Activated CD4-positive, alpha-beta T cell treated with anti-CD3 and anti-CD28 coated beads, Interleukin-2, Interleukin-4, amounts not matched to agents 100 ng/mL and 50 ng/mL, durations not matched to agents 16 hours and 8 hours (primary cell): ENCODE results near the gene POU6F2.

Source experiments
- DNase-seq: peaks from one replicate; pipeline ENCODE4 v3.0.0-alpha.2; 2020; ENCODE audit warnings: low spot score

The POU6F2 gene

GRCh38 chr7:39069896-39070881, 92.5 kb downstream of the POU6F2 start:
- no peak for DNase-seq

DNA sequence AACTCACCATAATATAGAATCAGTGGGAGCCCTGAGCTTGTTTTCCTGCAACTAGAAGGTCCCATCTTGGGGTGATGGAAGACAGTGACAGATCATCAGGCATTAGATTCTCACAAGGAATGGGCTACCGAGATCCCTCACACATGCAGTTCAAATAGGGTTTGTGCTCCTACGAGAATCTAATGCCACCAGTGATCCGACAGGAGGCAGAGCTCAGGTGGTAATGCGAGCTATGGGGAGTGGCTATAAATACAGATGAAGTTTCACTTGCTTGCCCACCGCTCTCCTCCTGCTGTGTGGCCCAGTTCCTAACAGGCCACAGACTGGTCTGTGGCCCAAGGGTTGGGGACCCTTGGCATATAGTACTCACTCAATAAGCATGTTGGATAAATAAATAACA, 93.4 kb downstream of the POU6F2 start:
- no peak for DNase-seq

GRCh38 chr7:39073432-39073831, 95.7 kb downstream of the POU6F2 start:
- no peak for DNase-seq

GRCh38 chr7:39075210-39075609, 97.5 kb downstream of the POU6F2 start:
- no peak for DNase-seq

DNA sequence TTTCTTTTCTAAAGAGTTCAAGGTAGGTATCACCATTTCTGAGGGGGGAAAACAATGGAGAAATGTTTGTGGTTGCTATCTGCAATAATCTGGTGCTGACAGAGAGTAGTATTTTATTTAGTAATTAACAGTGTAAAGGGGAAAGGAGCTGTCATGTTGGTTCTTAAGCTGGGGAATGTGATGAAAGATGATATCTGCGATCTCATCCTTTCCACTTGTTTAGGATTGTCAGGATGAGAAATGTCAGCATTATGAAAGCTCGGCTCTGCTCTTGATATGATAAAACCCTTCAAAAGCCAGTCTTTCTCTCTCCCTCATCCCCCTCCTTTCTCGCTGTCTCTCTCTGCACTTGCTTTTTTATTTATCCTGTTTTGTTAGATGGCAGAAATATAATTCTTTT, 106.1 kb downstream of the POU6F2 start:
- no peak for DNase-seq

- no peak for DNase-seq
Observed at GRCh38 chr7:39084349-39084748, 106.6 kb downstream of the POU6F2 start.

DNA sequence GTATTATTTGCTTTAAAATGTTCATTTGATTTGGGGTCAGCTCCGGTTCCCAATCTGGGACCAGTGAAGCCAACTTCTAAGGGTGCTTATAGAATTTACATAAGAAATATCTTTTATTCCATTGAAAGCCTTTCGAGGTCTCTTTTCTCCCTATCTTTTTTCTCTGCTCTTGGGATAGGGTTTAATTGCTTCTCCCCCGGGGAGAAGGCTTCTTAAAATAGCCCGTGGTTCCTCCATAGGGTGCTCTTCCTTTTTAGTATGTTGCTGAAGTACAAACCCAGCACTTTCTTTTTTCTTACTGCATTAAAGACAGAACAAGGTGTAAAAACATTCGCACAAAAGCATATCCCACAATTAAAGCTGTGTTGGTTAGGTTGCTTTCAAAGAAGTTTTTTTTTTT, 107.5 kb downstream of the POU6F2 start:
- DNase-seq, result no peak

GRCh38 chr7:39085590-39086049, 107.9 kb downstream of the POU6F2 start:
- no peak for DNase-seq

- no peak for DNase-seq
Observed at GRCh38 chr7:39086638-39087360, 109.1 kb downstream of the POU6F2 start.

DNA sequence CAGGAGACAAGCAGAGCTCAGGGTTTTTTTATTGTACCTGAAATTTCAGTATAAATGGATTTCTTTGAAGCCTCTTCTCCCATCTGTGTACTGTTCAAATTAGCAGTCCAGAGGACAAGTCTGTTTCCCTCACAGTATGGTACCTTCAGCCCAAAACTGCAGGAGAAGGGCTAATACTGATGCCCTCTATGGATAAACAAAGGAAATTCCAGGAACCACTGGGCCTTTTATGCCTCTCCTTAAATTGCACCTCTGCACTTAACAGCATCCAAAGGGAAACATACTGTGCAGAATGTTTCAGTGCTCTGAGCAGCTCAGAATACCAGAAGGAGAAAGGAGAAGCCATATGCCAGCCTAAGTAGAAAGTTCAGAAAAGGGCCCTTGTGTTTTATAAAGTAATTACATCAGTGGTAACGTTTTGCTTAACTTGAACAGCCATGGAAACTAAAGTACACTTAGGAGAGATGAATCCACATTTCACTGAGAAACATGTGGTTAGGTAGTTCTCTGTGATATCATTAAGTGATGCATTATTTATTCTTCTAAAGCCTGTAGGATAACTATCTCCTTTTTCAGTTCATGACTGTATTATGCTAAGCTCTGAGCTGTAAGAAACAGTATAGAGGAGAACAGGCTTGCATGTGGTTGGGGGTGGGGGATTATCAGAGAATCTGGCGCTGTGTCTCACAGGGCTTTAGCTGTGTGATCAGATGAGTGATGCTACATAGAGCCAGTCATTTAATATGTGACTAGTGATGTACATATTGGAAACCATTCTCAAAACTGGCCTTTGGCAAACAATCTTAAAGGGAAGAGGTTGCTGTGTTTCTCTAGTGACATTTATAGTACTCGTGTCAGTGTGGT, 111.3 kb downstream of the POU6F2 start:
- no peak for DNase-seq

DNA sequence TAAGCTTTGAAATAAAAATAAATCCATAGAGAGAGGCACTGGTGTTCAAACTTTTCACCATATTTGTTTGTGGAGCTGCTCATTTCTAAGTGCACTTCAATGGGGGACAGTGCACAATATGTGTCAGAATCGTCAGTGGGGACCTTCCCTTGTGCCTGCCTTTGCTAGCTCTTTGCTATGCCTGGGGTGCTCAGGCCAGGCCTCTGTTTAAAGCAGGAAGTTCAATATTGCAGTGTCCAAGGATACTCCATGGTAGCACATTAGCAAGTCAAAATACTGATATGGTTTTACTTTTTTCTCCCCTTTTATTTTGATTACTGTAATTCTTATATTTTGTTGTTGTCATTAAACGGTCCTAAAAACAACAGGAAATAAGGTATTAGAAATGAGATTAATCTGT, 113.4 kb downstream of the POU6F2 start:
- DNase-seq, result no peak

GRCh38 chr7:39091774-39092173, 114.1 kb downstream of the POU6F2 start:
- no peak for DNase-seq

- DNase-seq, result no peak
Observed at GRCh38 chr7:39094731-39095130, 117.0 kb downstream of the POU6F2 start.

DNA sequence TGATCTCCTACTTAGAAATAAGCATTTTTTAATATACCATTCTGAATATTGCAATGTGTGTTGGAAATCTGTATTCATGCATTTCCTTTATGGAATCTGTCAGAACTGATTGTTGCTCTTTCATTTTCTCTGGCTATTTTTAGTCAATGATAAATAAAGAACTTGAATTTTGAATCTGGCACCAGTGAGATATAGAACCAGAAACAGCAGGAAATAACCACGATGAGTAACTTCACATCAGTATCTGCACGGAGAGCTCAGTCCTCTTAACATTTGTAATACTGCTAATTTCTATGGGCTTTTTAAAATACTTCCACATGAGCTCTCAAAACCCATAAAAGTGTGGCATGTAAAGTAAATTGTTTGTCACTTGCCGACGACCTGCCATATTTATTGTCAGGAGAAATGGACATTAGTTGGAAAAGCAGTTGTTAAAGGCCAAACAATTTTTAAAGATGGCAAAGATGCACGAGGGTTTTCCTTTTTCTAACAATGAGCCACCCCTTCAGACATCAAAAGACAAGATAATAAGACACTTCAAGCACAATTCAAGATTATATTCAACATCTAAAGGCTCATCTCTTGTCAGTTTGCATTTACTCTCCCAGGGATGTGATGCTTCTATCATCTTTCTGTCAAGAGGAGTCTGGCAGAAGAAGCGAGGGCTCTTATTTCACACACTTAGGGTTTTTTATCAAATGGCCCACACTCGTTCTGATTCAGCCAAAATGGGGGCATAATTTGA, 118.3 kb downstream of the POU6F2 start:
- no peak for DNase-seq

- DNase-seq, result no peak
Observed at GRCh38 chr7:39098506-39098905, 120.8 kb downstream of the POU6F2 start.

DNA sequence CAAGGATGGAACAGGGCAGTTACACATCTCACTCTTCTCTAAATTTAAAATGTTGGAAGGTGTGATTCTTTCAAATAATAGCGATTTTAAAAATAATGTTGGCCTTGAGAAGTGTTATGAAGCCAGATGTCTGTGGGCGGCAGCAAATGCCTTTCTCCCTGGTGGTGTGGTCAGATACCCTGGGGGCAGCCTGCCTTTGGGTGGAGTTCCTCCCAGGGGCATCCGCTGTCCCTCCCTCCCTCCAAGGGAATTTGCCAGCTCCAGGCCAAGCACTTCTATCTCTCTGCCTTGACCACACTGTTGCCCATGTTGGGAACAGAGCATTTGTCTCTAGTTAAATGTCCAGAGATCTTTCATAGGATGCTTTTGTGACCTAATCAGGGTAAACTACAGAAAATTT, 121.4 kb downstream of the POU6F2 start:
- no peak for DNase-seq

DNA sequence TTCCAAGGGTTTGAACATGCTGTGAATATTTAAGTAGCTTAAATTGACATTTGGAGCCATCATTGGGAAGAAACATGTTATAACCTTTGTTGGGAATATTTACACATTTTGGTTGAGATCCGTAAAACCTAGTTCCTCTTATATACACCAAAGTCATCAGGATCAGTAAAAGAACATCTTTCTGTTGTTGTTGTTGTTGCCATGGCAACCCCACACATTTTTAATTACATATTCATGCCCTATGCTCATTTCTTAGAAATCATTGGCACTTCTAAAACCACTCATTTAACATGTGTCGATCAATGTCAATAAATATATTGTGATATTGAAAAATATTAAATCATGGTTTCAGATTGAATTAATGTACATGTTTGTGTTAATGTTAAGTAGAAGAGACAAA, 122.6 kb downstream of the POU6F2 start:
- DNase-seq, result no peak

DNA sequence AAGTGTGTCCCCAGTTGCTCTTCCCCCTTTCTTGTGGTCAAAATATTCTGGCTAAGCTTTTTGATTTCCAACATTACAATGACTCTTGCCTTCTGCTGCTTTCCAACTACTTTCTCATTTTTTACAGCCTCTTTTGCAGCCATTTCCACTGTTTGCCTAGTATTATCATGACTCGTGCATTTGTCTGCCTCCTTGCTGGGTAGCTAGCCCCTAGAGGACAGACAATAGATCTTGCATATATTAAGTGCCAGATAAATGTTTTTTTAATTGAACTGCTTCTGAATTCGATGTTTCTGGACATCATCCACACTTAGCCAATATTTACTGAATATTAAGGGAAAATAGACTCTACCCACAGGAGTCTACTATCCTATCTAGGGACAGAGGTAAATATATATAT, 124.5 kb downstream of the POU6F2 start:
- no peak for DNase-seq

GRCh38 chr7:39105720-39106119, 128.0 kb downstream of the POU6F2 start:
- DNase-seq, result no peak

DNA sequence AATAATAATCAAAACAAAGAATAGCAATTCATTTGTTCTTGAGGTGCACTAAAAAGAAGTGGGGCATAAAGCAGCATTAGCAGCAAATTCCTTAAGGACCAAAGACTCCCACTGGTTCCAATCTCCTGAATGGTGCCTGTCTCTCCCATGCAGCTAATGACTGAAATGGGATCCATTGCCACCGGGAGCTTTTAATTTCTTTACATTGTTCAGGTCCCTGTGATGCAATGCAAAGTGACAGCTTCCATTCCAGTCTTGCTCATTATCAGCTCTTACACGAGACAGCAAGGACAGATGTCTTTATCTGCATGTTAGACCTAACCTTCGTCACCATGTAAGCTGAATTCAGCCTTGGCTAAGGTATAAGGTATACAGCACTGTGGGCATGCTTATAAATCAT, 148.1 kb downstream of the POU6F2 start:
- DNase-seq, result no peak

DNA sequence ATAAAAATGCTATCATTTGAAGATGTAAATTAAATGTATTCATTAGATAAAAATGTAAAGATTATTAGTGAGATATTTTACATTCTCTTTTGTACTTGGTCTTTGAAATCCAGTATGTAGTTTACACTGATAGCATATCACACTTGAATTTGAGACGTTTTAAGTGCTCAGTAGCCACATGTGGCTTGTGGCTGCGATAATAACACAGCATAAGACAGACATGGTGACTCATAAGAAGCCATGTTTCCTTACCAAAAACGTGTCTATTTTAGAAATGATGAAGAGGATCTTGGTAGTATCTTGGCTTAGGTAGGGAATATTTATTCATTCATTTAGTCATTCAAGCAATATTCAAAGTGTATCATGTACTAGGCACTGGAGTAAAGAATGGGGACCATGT, 149.3 kb downstream of the POU6F2 start:
- DNase-seq, result no peak
